ENCODE results near the gene C14orf180.

The C14orf180 gene

GRCh38 chr14:104550861-104551728 lies 28.5 kb upstream of the C14orf180 start:
- no peak for DNase-seq

GRCh38 chr14:104551851-104552737 lies 27.5 kb upstream of the C14orf180 start:
- DNase-seq: no peak

GRCh38 chr14:104552738-104553125 lies 26.8 kb upstream of the C14orf180 start:
- DNase-seq: no peak

GRCh38 chr14:104553166-104554087 lies 26.1 kb upstream of the C14orf180 start:
- no peak for DNase-seq

GRCh38 chr14:104554088-104554607 lies 25.4 kb upstream of the C14orf180 start:
- DNase-seq: no peak

- DNase-seq: no peak
Measured at GRCh38 chr14:104554608-104555429, 24.7 kb upstream of the C14orf180 start.

GRCh38 chr14:104555430-104556255 lies 23.9 kb upstream of the C14orf180 start:
- no peak for DNase-seq

- DNase-seq: no peak
Measured at GRCh38 chr14:104556256-104557021, 23.1 kb upstream of the C14orf180 start.

- no peak for DNase-seq
Measured at GRCh38 chr14:104557086-104557485, 22.5 kb upstream of the C14orf180 start.

GRCh38 chr14:104557766-104558165 lies 21.8 kb upstream of the C14orf180 start:
- no peak for DNase-seq

GRCh38 chr14:104558231-104559027 lies 21.1 kb upstream of the C14orf180 start:
- DNase-seq: no peak

- no peak for DNase-seq
Measured at GRCh38 chr14:104559028-104559803, 20.3 kb upstream of the C14orf180 start.

GRCh38 chr14:104559804-104560585 lies 19.6 kb upstream of the C14orf180 start:
- DNase-seq: no peak

GRCh38 chr14:104560586-104560945 lies 19.0 kb upstream of the C14orf180 start:
- no peak for DNase-seq

GRCh38 chr14:104561124-104561557 lies 18.4 kb upstream of the C14orf180 start:
- DNase-seq: no peak

- DNase-seq: no peak
Measured at GRCh38 chr14:104561632-104562495, 17.7 kb upstream of the C14orf180 start.
